Ovary (tissue), 3 donors: ENCODE results near the gene FTCD.

Experiments
- EP300 ChIP-seq: sonication (generic); formaldehyde crosslinking; IDR thresholded peaks from one replicate; pipeline ENCODE4 v1.6.1; 2017; ENCODE audit warnings: antibody characterized with exemption
- POLR2A ChIP-seq: fragments of 450-650 bp; IDR thresholded peaks from one replicate; pipeline ENCODE4 v1.6.1; 2017; ENCODE audit warnings: antibody characterized with exemption, mild to moderate bottlenecking, moderate library complexity
- TF ChIP-seq, protein P1 (sequence below), 3 donors: fragments of 450-650 bp in 2 of 3; fragments of 200-600 bp in 1 of 3; IDR thresholded peaks; one replicate each; pipeline versions ENCODE4 v1.5.1 to v1.8.0; 2016 to 2022; ENCODE audit warnings: antibody characterized with exemption in 3 of 3, mild to moderate bottlenecking in 1 of 3
- donor health status: DM: no; HTN: no; CAD: no.

DNA sequence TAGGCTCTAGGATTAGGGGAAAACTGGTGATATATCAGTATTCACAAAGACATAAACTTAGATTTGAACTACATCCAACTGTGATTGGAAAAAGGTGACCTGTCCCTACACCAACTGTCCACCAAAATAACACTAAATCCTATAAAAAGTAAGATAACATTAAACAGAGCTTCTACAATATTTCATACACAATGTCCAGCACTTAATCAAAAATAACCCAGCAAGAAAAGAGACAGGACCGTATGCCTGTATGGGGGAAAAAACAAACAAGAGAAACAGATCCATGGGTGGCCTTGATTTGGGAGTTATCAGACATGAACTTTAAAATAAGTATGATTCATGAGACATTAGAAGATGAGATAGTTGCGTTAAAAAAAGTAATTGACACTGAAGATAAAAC lies 67.2 kb downstream of the FTCD start:
- TF ChIP-seq, protein P1, sequence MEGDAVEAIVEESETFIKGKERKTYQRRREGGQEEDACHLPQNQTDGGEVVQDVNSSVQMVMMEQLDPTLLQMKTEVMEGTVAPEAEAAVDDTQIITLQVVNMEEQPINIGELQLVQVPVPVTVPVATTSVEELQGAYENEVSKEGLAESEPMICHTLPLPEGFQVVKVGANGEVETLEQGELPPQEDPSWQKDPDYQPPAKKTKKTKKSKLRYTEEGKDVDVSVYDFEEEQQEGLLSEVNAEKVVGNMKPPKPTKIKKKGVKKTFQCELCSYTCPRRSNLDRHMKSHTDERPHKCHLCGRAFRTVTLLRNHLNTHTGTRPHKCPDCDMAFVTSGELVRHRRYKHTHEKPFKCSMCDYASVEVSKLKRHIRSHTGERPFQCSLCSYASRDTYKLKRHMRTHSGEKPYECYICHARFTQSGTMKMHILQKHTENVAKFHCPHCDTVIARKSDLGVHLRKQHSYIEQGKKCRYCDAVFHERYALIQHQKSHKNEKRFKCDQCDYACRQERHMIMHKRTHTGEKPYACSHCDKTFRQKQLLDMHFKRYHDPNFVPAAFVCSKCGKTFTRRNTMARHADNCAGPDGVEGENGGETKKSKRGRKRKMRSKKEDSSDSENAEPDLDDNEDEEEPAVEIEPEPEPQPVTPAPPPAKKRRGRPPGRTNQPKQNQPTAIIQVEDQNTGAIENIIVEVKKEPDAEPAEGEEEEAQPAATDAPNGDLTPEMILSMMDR (IDR thresholded peaks at IDR 0.05): no peak
- TF ChIP-seq EP300 (no peak), POLR2A (no peak)
